Gastroesophageal sphincter (tissue), 3 donors: ENCODE data around the gene ZNF496.

Source experiments
- CTCF ChIP-seq, 4 experiments: fragments of 200-600 bp in 2 of 4; fragments of 450-650 bp in 2 of 4; sonication (generic) in 1 of 4; IDR thresholded peaks; one replicate each; pipeline ENCODE4 v1.5.1; 2017 to 2019; ENCODE audit warnings: antibody characterized with exemption in 4 of 4, mild to moderate bottlenecking in 2 of 4, moderate library complexity in 2 of 4
- EP300 ChIP-seq: sonication (generic); formaldehyde crosslinking; IDR thresholded peaks from one replicate; pipeline ENCODE4 v1.6.1; 2017; ENCODE audit warnings: antibody characterized with exemption, mild to moderate bottlenecking
- POLR2A ChIP-seq, 2 donors: fragments of 450-650 bp; IDR thresholded peaks; one replicate each; pipeline ENCODE4 v1.6.1; 2017; ENCODE audit warnings: antibody characterized with exemption in 2 of 2, mild to moderate bottlenecking in 2 of 2, moderate library complexity in 1 of 2
- POLR2AphosphoS5 ChIP-seq: sonication (generic); formaldehyde crosslinking; IDR thresholded peaks from one replicate; pipeline ENCODE4 v1.6.1; 2017; ENCODE audit warnings: antibody characterized with exemption

- TF ChIP-seq CTCF (IDR thresholded peaks at IDR 0.05) (no peak), POLR2AphosphoS5 (no peak), EP300 (no peak), POLR2A (IDR thresholded peaks at IDR 0.05) (no peak)
Observed at GRCh38 chr1:247335882-247336281, 4.2 kb upstream of the ZNF496 start.
